ENCODE data around the gene FARP2. TPM values are rescaled to one million over a fixed set of nuclear protein-coding genes. Genes with fewer than 3 reads are reported as not detected.
"Not testable (repeated sequence)": the region's sequence is repeated elsewhere in the genome, so short reads cannot be mapped to it uniquely, and the experiment has no call there.

FARP2 gene
- total RNA-seq, 4 donors from 2014 or later: 10.7 to 20.1 (median 13.6) TPM

DNA sequence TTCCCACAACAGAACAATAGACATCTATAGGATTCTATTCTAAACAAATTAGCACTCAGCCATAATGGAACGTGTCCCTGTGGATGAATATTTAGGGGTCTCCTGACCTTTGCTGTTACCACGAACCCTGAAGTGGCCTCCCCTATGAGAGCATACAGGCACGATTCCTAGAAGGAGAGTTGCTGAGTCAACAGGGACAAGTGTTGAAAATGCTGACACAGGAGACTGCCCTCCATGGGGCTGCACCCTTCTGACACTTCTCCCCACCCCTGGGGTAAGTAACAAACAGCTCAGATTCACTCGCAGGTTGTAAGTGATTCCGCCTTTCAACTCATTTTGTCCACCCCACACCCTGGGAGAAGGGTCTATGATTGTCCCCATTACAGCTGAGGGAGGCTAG, 166.4 kb downstream of the FARP2 start:
- ATAC-seq (no peak), DNase-seq (no peak)
- no peaks in the 10 kb centered on the region for H3K9me3 ChIP-seq
- intact Hi-C loops (cut with DNase I; ENCODE audit: low total_unique reads) (no loop called here), in situ Hi-C loops (cut with MboI; ENCODE audit: low sequenced_read_pairs in 4 of 4) (no loop called here)
- H3K36me3 ChIP-seq: no peaks in the 10 kb centered on the region
- H3K27ac ChIP-seq: no peak overlapping the region
- no peak overlapping the region for H3K4me3 ChIP-seq
- TF ChIP-seq POLR2A (IDR thresholded peaks at IDR 0.05) (no peak), CTCF (IDR thresholded peaks at IDR 0.05 in 4 of 5, conservative IDR thresholded peaks at IDR 0.05 in 1 of 5) (no peak)
- H3K4me1 ChIP-seq: no peaks in the 10 kb centered on the region
- peaks cover 0 to 7% (median 2%) of the 10 kb centered on the region in 3 donors for H3K27me3 ChIP-seq

DNA sequence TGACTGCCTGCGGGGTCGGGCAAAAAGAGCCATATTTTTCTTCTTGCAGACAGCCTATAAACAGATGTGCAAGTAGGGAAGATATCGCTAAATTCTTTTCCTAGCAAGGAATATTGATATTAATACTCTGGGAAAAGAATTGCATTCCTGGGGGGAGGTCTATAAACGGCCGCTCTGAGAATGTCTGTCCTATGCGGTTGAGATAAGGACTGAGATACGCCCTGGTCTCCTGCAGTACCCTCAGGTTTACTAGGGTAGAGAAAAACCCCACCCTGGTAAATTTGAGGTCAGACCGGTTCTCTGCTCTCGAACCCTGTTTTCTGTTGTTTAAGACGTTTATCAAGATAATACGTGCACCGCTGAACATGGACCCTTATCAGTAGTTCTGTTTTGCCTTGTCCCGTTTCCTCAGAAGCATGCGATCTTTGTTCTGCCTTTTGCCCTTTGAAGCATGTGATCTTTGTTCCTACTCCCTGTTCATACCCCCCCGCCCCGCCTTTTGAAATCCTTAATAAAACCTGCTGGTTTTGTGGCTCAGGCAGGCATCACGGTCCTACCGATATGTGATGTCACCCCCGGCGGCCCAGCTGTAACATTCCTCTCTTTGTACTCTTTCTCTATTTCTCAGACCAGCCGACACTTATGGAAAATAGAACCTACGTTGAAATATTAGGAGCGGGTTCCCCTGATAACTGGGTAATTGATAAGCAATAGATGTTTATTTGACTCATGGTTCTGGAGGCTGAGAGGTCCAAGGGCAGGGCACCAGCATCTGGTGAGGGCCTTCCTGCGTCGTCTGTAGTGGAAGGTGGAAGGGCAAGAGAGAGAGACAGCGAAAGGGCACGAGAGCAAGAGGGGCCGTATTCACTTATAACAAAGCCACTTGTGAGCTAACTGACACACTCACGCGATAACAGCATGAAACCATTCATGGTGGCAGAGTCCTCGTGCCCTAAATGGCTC, 170.0 kb downstream of the FARP2 start:
- DNase-seq; intact Hi-C loops (cut with DNase I; ENCODE audit: low total_unique reads); H3K27ac ChIP-seq; H3K27me3 ChIP-seq; in situ Hi-C loops (cut with MboI; ENCODE audit: low sequenced_read_pairs in 4 of 4); ATAC-seq; H3K4me3 ChIP-seq; H3K9me3 ChIP-seq; H3K4me1 ChIP-seq; H3K36me3 ChIP-seq: not testable (repeated sequence)

GRCh38 chr2:241530571-241530970, 174.5 kb downstream of the FARP2 start:
- in situ Hi-C loops (cut with MboI; ENCODE audit: low sequenced_read_pairs in 4 of 4): no loop called here
- ATAC-seq (no peak), DNase-seq (no peak)
- no peak overlapping the region for H3K4me3 ChIP-seq
- H3K36me3 ChIP-seq: no peaks in the 10 kb centered on the region
- intact Hi-C loops (cut with DNase I; ENCODE audit: low total_unique reads): no loop called here
- H3K9me3 ChIP-seq: no peaks in the 10 kb centered on the region
- no peaks in the 10 kb centered on the region for H3K4me1 ChIP-seq
- H3K27ac ChIP-seq: no peak overlapping the region
- TF ChIP-seq CTCF (IDR thresholded peaks at IDR 0.05 in 4 of 5, conservative IDR thresholded peaks at IDR 0.05 in 1 of 5): no peak
- TF ChIP-seq POLR2A (IDR thresholded peaks at IDR 0.05): no peak
- H3K27me3 ChIP-seq: no peaks in the 10 kb centered on the region

- Histone ChIP-seq H3K36me3 (no peaks in the 10 kb centered on the region), H3K9me3 (no peaks in the 10 kb centered on the region), H3K27me3 (no peaks in the 10 kb centered on the region), H3K27ac (no peak overlapping the region), H3K4me3 (no peak overlapping the region), H3K4me1 (no peaks in the 10 kb centered on the region)
- DNase-seq: no peak
- in situ Hi-C loops (cut with MboI; ENCODE audit: low sequenced_read_pairs in 4 of 4) (no loop called here), intact Hi-C loops (cut with DNase I; ENCODE audit: low total_unique reads) (no loop called here)
- no peak for TF ChIP-seq POLR2A (IDR thresholded peaks at IDR 0.05)
- TF ChIP-seq CTCF (IDR thresholded peaks at IDR 0.05 in 4 of 5, conservative IDR thresholded peaks at IDR 0.05 in 1 of 5): no peak
- no peak for ATAC-seq
Observed at GRCh38 chr2:241531161-241531722, 175.2 kb downstream of the FARP2 start.

DNA sequence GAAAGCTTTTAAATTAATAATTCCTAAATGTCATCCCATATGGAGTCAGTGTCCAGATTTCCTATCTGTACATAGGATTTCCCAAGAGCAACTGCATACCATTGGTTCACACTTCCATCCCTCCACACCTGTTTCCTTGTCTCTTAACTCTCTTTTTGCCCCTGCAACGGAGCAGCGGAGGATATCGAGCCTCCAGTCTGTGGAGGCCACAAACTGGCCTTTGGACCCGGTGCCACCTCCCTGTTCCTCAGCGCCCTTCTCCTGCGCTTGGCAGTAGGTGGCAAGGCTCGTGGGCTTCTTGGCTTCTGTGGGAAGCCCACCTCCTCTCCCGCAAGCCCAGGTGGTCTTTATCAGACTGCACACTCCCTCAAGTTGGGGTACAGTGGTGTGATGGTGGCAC, 176.1 kb downstream of the FARP2 start:
- Histone ChIP-seq H3K4me3 (no peak overlapping the region), H3K27ac (no peak overlapping the region), H3K27me3 (no peaks in the 10 kb centered on the region), H3K36me3 (no peaks in the 10 kb centered on the region), H3K4me1 (no peaks in the 10 kb centered on the region), H3K9me3 (no peaks in the 10 kb centered on the region)
- intact Hi-C loops (cut with DNase I; ENCODE audit: low total_unique reads): no loop called here
- DNase-seq (no peak), ATAC-seq (no peak)
- TF ChIP-seq POLR2A (IDR thresholded peaks at IDR 0.05): no peak
- TF ChIP-seq CTCF (IDR thresholded peaks at IDR 0.05 in 4 of 5, conservative IDR thresholded peaks at IDR 0.05 in 1 of 5): no peak
- in situ Hi-C loops (cut with MboI; ENCODE audit: low sequenced_read_pairs in 4 of 4): no loop called here

Measured in gastrocnemius medialis (tissue), 4 donors.